NB4 (cell line): ENCODE measurements around the gene ISL1.

Experiments
- POLR2A ChIP-seq: IDR thresholded peaks from 2 replicates; pipeline ENCODE4 v1.6.1; 2011; ENCODE audit warnings: mild to moderate bottlenecking; ENCODE audit not compliant: insufficient read length; ENCODE audit errors: extremely low read depth
- TF ChIP-seq, protein P1 (sequence below): IDR thresholded peaks from one replicate; pipeline ENCODE4 v1.5.1; 2012; ENCODE audit warnings: low read depth, low read length
- TF ChIP-seq, protein P2 (sequence below): IDR thresholded peaks from 2 replicates; pipeline ENCODE4 v1.6.1; 2011; ENCODE audit warnings: low read depth, low read length

DNA sequence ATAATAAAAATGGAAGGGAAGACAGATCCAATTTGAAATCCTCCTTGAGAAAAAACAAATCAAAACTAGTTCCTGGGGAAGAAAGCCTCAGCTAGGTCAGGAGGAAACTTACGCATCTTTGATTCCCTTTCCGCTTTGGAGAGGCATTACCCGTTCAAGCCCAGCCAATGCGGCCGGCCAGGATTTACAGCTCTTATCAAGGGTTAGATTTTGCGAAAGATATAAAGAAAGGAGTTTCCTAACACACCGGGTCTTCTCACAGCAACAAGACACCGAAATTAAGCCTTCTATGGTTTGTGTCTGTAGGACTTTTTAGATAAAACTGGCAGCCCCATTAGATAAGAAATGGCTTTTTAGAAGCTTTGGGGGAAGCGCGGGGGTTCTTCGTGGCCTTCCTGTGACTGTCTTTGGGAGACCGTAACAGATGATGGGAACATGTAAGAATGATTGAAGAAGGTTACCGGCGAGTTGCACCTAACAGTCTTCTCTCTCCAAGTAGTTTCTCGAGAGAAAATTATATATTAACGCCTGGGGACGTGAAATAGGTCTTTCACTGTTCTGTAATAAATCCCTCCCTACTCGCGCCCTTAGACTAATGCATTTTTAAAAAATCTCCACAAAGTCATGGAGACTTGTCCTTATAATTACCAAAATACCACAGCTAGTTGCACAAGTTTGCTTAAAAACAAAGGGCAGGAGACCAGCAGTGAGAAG is 1.3 kb upstream of the ISL1 start:
- TF ChIP-seq, protein P1, sequence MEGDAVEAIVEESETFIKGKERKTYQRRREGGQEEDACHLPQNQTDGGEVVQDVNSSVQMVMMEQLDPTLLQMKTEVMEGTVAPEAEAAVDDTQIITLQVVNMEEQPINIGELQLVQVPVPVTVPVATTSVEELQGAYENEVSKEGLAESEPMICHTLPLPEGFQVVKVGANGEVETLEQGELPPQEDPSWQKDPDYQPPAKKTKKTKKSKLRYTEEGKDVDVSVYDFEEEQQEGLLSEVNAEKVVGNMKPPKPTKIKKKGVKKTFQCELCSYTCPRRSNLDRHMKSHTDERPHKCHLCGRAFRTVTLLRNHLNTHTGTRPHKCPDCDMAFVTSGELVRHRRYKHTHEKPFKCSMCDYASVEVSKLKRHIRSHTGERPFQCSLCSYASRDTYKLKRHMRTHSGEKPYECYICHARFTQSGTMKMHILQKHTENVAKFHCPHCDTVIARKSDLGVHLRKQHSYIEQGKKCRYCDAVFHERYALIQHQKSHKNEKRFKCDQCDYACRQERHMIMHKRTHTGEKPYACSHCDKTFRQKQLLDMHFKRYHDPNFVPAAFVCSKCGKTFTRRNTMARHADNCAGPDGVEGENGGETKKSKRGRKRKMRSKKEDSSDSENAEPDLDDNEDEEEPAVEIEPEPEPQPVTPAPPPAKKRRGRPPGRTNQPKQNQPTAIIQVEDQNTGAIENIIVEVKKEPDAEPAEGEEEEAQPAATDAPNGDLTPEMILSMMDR = no peak
- TF ChIP-seq POLR2A = no peak
- TF ChIP-seq, protein P2, sequence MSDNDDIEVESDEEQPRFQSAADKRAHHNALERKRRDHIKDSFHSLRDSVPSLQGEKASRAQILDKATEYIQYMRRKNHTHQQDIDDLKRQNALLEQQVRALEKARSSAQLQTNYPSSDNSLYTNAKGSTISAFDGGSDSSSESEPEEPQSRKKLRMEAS = no peak
